PFSK-1 (cell line): ENCODE results near the gene KLK10.

Experiments used
- FOXP2 ChIP-seq: optimal IDR thresholded peaks from 2 replicates; pipeline ENCODE3; 2011; ENCODE audit warnings: borderline replicate concordance, control low read depth, inconsistent platforms; ENCODE audit not compliant: insufficient read depth; ENCODE audit errors: extremely low read length, extremely low read depth
- POLR2AphosphoS5 ChIP-seq: IDR thresholded peaks from 2 replicates; pipeline ENCODE4 v1.6.1; 2012; ENCODE audit warnings: low read depth, mild to moderate bottlenecking, control low read depth, low read length, moderate library complexity
- REST ChIP-seq, 2 experiments: IDR thresholded peaks; 2 replicates each; pipeline versions ENCODE4 v1.6.1 to v1.8.0; 2011 to 2012; ENCODE audit warnings: low read depth in 2 of 2, low read length in 2 of 2, control low read depth in 1 of 2, inconsistent platforms in 1 of 2, mild to moderate bottlenecking in 1 of 2, moderate library complexity in 1 of 2; ENCODE audit not compliant: insufficient read depth in 1 of 2

GRCh38 chr19:51065221-51065960 lies 45.9 kb upstream of the KLK10 start:
- no peak for TF ChIP-seq REST (IDR thresholded peaks at IDR 0.05; ENCODE audit: insufficient read depth in 1 of 2, low read depth in 2 of 2, low read length in 2 of 2)
- TF ChIP-seq POLR2AphosphoS5, result no peak
- TF ChIP-seq FOXP2, result no peak
